ENCODE measurements around the gene DSCAML1.

Gene DSCAML1

GRCh38 chr11:117633976-117634755 lies 162.8 kb downstream of the DSCAML1 start:
- no peak for DNase-seq (ENCODE audit: low read depth)

GRCh38 chr11:117633186-117633754 lies 163.7 kb downstream of the DSCAML1 start:
- DNase-seq (ENCODE audit: low read depth): no peak

GRCh38 chr11:117632306-117632705 lies 164.7 kb downstream of the DSCAML1 start:
- no peak for DNase-seq (ENCODE audit: low read depth)

GRCh38 chr11:117631336-117632140 lies 165.5 kb downstream of the DSCAML1 start:
- no peak for DNase-seq (ENCODE audit: low read depth)

- no peak for DNase-seq (ENCODE audit: low read depth)
Observed at GRCh38 chr11:117629891-117630538, 167.0 kb downstream of the DSCAML1 start.

- DNase-seq (ENCODE audit: low read depth): no peak
Observed at GRCh38 chr11:117629146-117629545, 167.9 kb downstream of the DSCAML1 start.

- DNase-seq (ENCODE audit: low read depth): no peak
Observed at GRCh38 chr11:117627259-117627658, 169.8 kb downstream of the DSCAML1 start.

GRCh38 chr11:117626576-117626975 lies 170.4 kb downstream of the DSCAML1 start:
- DNase-seq (ENCODE audit: low read depth): no peak

GRCh38 chr11:117625237-117625636 lies 171.8 kb downstream of the DSCAML1 start:
- no peak for DNase-seq (ENCODE audit: low read depth)

- no peak for DNase-seq (ENCODE audit: low read depth)
Observed at GRCh38 chr11:117623831-117624271, 173.2 kb downstream of the DSCAML1 start.

- no peak for DNase-seq (ENCODE audit: low read depth)
Observed at GRCh38 chr11:117621226-117621625, 175.8 kb downstream of the DSCAML1 start.

GRCh38 chr11:117620659-117621058 lies 176.4 kb downstream of the DSCAML1 start:
- DNase-seq (ENCODE audit: low read depth): no peak

- DNase-seq (ENCODE audit: low read depth): no peak
Observed at GRCh38 chr11:117620086-117620485, 176.9 kb downstream of the DSCAML1 start.

- DNase-seq (ENCODE audit: low read depth): no peak
Observed at GRCh38 chr11:117619661-117620060, 177.4 kb downstream of the DSCAML1 start.

GRCh38 chr11:117618982-117619355 lies 178.0 kb downstream of the DSCAML1 start:
- no peak for DNase-seq (ENCODE audit: low read depth)

GRCh38 chr11:117618302-117618981 lies 178.6 kb downstream of the DSCAML1 start:
- no peak for DNase-seq (ENCODE audit: low read depth)

- DNase-seq (ENCODE audit: low read depth): no peak
Observed at GRCh38 chr11:117616979-117617378, 180.0 kb downstream of the DSCAML1 start.

GRCh38 chr11:117614728-117615127 lies 182.3 kb downstream of the DSCAML1 start:
- no peak for DNase-seq (ENCODE audit: low read depth)

GRCh38 chr11:117613521-117613920 lies 183.5 kb downstream of the DSCAML1 start:
- DNase-seq (ENCODE audit: low read depth): no peak

GRCh38 chr11:117612177-117612576 lies 184.8 kb downstream of the DSCAML1 start:
- no peak for DNase-seq (ENCODE audit: low read depth)

GRCh38 chr11:117610901-117611300 lies 186.1 kb downstream of the DSCAML1 start:
- no peak for DNase-seq (ENCODE audit: low read depth)

- no peak for DNase-seq (ENCODE audit: low read depth)
Observed at GRCh38 chr11:117610045-117610444, 187.0 kb downstream of the DSCAML1 start.

All from activated T-cell treated with anti-CD3 and anti-CD28 coated beads for 1 hour (primary cell).